ENCODE results near the gene INPP5A. TPM values are rescaled to one million over a fixed set of nuclear protein-coding genes. Genes with fewer than 3 reads are reported as not detected.
A peak's percentile ranks its signal among the peaks of the same experiment; 100 is the strongest.
"Not testable (repeated sequence)": the region's sequence is repeated elsewhere in the genome, so short reads cannot be mapped to it uniquely, and the experiment has no call there.

The INPP5A gene
- total RNA-seq, 6 experiments from 2014 or later = 58.9 to 64.6 (median 63.8) TPM

- H3K36me3 Mint-ChIP-seq (ENCODE audit: low read depth) = no peaks in the 10 kb centered on the region
- no peak for DNase-seq
- H3K27ac Mint-ChIP-seq = no peak overlapping the region
- peaks cover 7% of the 10 kb centered on the region for H3K4me1 Mint-ChIP-seq (ENCODE audit: low read depth)
- no peak overlapping the region for H3K4me3 Mint-ChIP-seq
- no peak for TF ChIP-seq CTCF (IDR thresholded peaks at IDR 0.05)
- peaks cover 19% of the 10 kb centered on the region for H3K27me3 Mint-ChIP-seq (ENCODE audit: insufficient read depth)
- H3K9me3 Mint-ChIP-seq = no peaks in the 10 kb centered on the region
Measured at GRCh38 chr10:132502544-132503300, 34.9 kb upstream of the INPP5A start.

DNA sequence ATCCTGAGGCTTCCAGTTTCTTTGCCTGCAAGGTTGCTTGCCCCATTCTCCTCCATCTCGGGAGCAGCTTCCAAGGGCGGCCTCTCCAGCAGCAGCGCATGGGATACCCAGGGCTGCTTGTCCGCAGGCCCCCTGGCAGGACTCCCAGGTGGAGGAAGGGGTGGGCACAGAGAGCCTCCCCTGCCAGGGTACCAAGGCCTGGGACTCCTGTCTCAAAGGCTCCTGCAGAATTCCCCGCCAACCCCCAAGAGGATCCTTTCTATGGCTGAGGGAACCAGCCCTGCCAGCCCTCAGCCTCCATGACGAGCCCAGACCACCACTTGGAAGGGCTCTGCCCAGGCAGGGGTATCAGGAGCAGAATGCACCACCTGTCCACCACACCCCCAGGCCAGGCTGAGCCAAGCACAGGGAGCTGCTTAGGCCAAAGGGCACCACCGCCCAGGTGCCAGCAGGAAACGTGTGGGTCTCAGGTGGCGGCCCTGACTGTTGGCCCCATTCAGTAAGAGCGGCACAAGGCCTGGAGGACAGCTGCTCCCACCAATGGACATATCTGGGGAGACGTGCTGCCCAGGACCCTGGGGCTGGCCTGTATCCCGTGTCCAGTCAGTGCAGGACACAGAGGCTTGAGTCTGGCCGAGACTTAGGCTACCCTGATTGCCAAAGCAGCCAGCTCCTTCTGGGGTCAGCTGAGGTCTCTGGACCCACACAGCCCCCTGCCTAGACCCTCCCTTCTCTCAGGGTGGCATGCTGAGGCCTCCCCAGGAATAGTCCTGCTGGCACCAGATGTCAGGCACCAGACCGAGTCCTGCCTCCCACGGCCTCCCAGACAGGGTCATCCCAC is 33.8 kb upstream of the INPP5A start:
- Mint-ChIP-seq H3K4me1 (ENCODE audit: low read depth) (peaks cover 7% of the 10 kb centered on the region), H3K36me3 (ENCODE audit: low read depth) (no peaks in the 10 kb centered on the region), H3K4me3 (no peak overlapping the region), H3K27me3 (ENCODE audit: insufficient read depth) (peaks cover 19% of the 10 kb centered on the region), H3K27ac (no peak overlapping the region), H3K9me3 (no peaks in the 10 kb centered on the region)
- TF ChIP-seq CTCF (IDR thresholded peaks at IDR 0.05) = no peak
- no peak for DNase-seq

GRCh38 chr10:132504501-132505272 is 32.9 kb upstream of the INPP5A start:
- Mint-ChIP-seq H3K36me3 (ENCODE audit: low read depth) (no peaks in the 10 kb centered on the region), H3K27me3 (ENCODE audit: insufficient read depth) (peaks cover 11% of the 10 kb centered on the region), H3K4me3 (no peak overlapping the region), H3K27ac (no peak overlapping the region), H3K4me1 (ENCODE audit: low read depth) (peaks cover 7% of the 10 kb centered on the region), H3K9me3 (no peaks in the 10 kb centered on the region)
- TF ChIP-seq CTCF (IDR thresholded peaks at IDR 0.05) = no peak
- no peak for DNase-seq

- not testable (repeated sequence) for H3K9me3 Mint-ChIP-seq; H3K27me3 Mint-ChIP-seq (ENCODE audit: insufficient read depth); DNase-seq
Measured at GRCh38 chr10:132505546-132505945, 32.0 kb upstream of the INPP5A start.

DNA sequence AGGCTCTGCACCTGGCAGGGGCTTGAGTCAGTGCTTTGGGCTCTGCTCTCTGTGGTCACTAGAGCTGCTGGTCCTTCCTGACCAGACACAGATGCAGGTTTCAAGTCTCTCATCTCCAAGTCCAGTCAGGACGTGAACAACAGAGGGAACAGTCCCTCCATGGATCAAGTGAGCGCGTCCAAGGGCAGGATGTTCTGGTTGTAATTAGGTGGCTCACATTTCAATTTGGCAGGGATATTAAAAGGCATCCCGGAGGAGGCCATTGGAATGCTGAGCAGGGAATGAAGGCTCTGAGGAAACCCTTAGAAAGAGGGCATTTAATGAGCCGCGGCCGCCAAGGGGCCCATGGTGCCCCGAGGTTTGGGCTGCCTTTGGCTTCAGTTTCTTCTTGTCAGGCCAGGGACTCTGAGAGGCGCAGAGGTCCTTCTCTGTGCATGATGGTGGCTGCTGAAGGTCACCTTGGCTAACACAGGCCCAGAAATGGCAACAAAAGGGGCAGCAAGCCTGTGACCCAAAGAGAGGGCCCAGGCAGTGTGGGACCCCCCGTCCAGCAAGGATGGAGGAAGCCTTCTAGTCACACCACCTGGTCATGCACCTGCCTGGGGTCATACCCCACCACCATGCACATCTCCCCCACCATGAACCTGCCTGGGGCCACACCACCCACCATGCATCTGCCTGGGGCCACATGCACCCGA is 30.7 kb upstream of the INPP5A start:
- Mint-ChIP-seq H3K4me1 (ENCODE audit: low read depth) (peaks cover 7% of the 10 kb centered on the region), H3K27me3 (ENCODE audit: insufficient read depth) (0 out of 2 replicates have a peak, but pooled peaks cover 1% of the 10 kb centered on the region), H3K9me3 (no peaks in the 10 kb centered on the region), H3K27ac (no peak overlapping the region), H3K4me3 (no peak overlapping the region), H3K36me3 (ENCODE audit: low read depth) (no peaks in the 10 kb centered on the region)
- no peak for TF ChIP-seq CTCF (IDR thresholded peaks at IDR 0.05)
- DNase-seq = peak; percentile 50

More at GRCh38 chr10:132505546-132505945, 32.0 kb upstream of the INPP5A start:
- not testable (repeated sequence) for H3K4me1 Mint-ChIP-seq (ENCODE audit: low read depth); H3K36me3 Mint-ChIP-seq (ENCODE audit: low read depth); H3K27ac Mint-ChIP-seq; H3K4me3 Mint-ChIP-seq
